IPS-20b (cell line): ENCODE data around the gene TEX48.

ENCODE experiments used
- H3K27ac ChIP-seq: one replicate; pipeline ENCODE4 v1.5.1; 2013; ENCODE audit warnings: low read length
- H3K27me3 ChIP-seq: 2 replicates; pipeline ENCODE4 v1.6.1; 2013; ENCODE audit warnings: mild to moderate bottlenecking, low read length, inconsistent platforms; ENCODE audit not compliant: insufficient read depth
- H3K36me3 ChIP-seq: 2 replicates; pipeline ENCODE4 v1.6.1; 2013; ENCODE audit warnings: low read depth, mild to moderate bottlenecking, inconsistent platforms, low read length, moderate library complexity; ENCODE audit not compliant: insufficient read depth
- H3K4me1 ChIP-seq: 2 replicates; pipeline ENCODE4 v1.6.1; 2013; ENCODE audit warnings: mild to moderate bottlenecking, control low read depth, inconsistent platforms, low read length, moderate library complexity; ENCODE audit not compliant: insufficient read depth
- H3K4me3 ChIP-seq: 2 replicates; pipeline ENCODE4 v1.5.1; 2013; ENCODE audit warnings: mild to moderate bottlenecking, low read length, inconsistent platforms
- H3K9ac ChIP-seq: 2 replicates; pipeline ENCODE4 v1.6.1; 2013; ENCODE audit warnings: low read depth, mild to moderate bottlenecking, inconsistent platforms, low read length, moderate library complexity
- H3K9me3 ChIP-seq: 2 replicates; pipeline ENCODE4 v1.6.1; 2013; ENCODE audit warnings: mild to moderate bottlenecking, low read depth, low read length, inconsistent platforms; ENCODE audit not compliant: insufficient read depth

TEX48 gene

GRCh38 chr9:114678130-114678529 is 3.9 kb downstream of the TEX48 start:
- Histone ChIP-seq H3K9me3 (no peaks in the 10 kb centered on the region), H3K27ac (no peak overlapping the region), H3K4me1 (peaks cover 5% of the 10 kb centered on the region; the same call in 1 of the 2 replicates), H3K36me3 (no peaks in the 10 kb centered on the region), H3K4me3 (no peak overlapping the region), H3K9ac (no peak overlapping the region), H3K27me3 (no peaks in the 10 kb centered on the region)

- Histone ChIP-seq H3K4me3 (no peak overlapping the region), H3K36me3 (no peaks in the 10 kb centered on the region), H3K4me1 (peaks cover 5% of the 10 kb centered on the region; the same call in 1 of the 2 replicates), H3K27me3 (no peaks in the 10 kb centered on the region), H3K27ac (no peak overlapping the region), H3K9ac (no peak overlapping the region), H3K9me3 (no peaks in the 10 kb centered on the region)
These were observed 4.6 kb downstream of the TEX48 start for GRCh38 chr9:114677418-114677817.

- Histone ChIP-seq H3K27ac (no peak overlapping the region), H3K4me3 (no peak overlapping the region), H3K27me3 (no peaks in the 10 kb centered on the region), H3K36me3 (no peaks in the 10 kb centered on the region), H3K9ac (no peak overlapping the region), H3K9me3 (no peaks in the 10 kb centered on the region; the same call in 1 of the 2 replicates), H3K4me1 (peaks cover 5% of the 10 kb centered on the region; the same call in 1 of the 2 replicates)
These were observed 5.1 kb downstream of the TEX48 start for GRCh38 chr9:114676901-114677300.

- Histone ChIP-seq H3K4me3 (no peak overlapping the region), H3K4me1 (peaks cover 5% of the 10 kb centered on the region; the same call in 1 of the 2 replicates), H3K36me3 (no peaks in the 10 kb centered on the region), H3K9ac (no peak overlapping the region), H3K27me3 (no peaks in the 10 kb centered on the region), H3K9me3 (no peaks in the 10 kb centered on the region; the same call in 1 of the 2 replicates), H3K27ac (no peak overlapping the region)
These were observed 7.0 kb downstream of the TEX48 start for GRCh38 chr9:114674798-114675540.

GRCh38 chr9:114674076-114674797 is 7.8 kb downstream of the TEX48 start:
- H3K9ac ChIP-seq = no peak overlapping the region
- no peaks in the 10 kb centered on the region for H3K36me3 ChIP-seq

GRCh38 chr9:114671605-114672004 is 10.4 kb downstream of the TEX48 start:
- H3K9ac ChIP-seq = no peak overlapping the region
- H3K27me3 ChIP-seq = no peaks in the 10 kb centered on the region
- H3K4me1 ChIP-seq = peaks cover 5% of the 10 kb centered on the region; the same call in 1 of the 2 replicates
- no peaks in the 10 kb centered on the region for H3K36me3 ChIP-seq
- H3K9me3 ChIP-seq = no peaks in the 10 kb centered on the region; the same call in 1 of the 2 replicates
- no peak overlapping the region for H3K27ac ChIP-seq
- H3K4me3 ChIP-seq = no peak overlapping the region

More at GRCh38 chr9:114674076-114674797, 7.8 kb downstream of the TEX48 start:
- Histone ChIP-seq H3K27ac (no peak overlapping the region), H3K4me1 (peaks cover 5% of the 10 kb centered on the region; the same call in 1 of the 2 replicates), H3K4me3 (no peak overlapping the region), H3K27me3 (no peaks in the 10 kb centered on the region), H3K9me3 (no peaks in the 10 kb centered on the region; the same call in 1 of the 2 replicates)

GRCh38 chr9:114669961-114670360 is 12.0 kb downstream of the TEX48 start:
- Histone ChIP-seq H3K36me3 (no peaks in the 10 kb centered on the region), H3K4me1 (peaks cover 5% of the 10 kb centered on the region; the same call in 1 of the 2 replicates), H3K27ac (no peak overlapping the region), H3K9me3 (no peaks in the 10 kb centered on the region; the same call in 1 of the 2 replicates), H3K4me3 (no peak overlapping the region), H3K27me3 (no peaks in the 10 kb centered on the region), H3K9ac (no peak overlapping the region)

GRCh38 chr9:114668146-114668545 is 13.8 kb downstream of the TEX48 start:
- H3K9ac ChIP-seq = no peak overlapping the region
- no peaks in the 10 kb centered on the region; the same call in 1 of the 2 replicates for H3K9me3 ChIP-seq
- no peak overlapping the region for H3K4me3 ChIP-seq
- no peaks in the 10 kb centered on the region for H3K36me3 ChIP-seq
- H3K4me1 ChIP-seq = no peaks in the 10 kb centered on the region
- no peaks in the 10 kb centered on the region for H3K27me3 ChIP-seq
- H3K27ac ChIP-seq = no peak overlapping the region

GRCh38 chr9:114666851-114667250 is 15.1 kb downstream of the TEX48 start:
- H3K9me3 ChIP-seq = no peaks in the 10 kb centered on the region; the same call in 1 of the 2 replicates
- H3K4me3 ChIP-seq = no peak overlapping the region
- H3K36me3 ChIP-seq = no peaks in the 10 kb centered on the region
- no peak overlapping the region for H3K27ac ChIP-seq
- H3K27me3 ChIP-seq = no peaks in the 10 kb centered on the region
- peaks cover 9% of the 10 kb centered on the region; the same call in 1 of the 2 replicates for H3K4me1 ChIP-seq
- no peak overlapping the region for H3K9ac ChIP-seq

GRCh38 chr9:114666401-114666800 is 15.6 kb downstream of the TEX48 start:
- H3K4me1 ChIP-seq = peaks cover 9% of the 10 kb centered on the region; the same call in 1 of the 2 replicates
- H3K9ac ChIP-seq = no peak overlapping the region
- no peak overlapping the region for H3K4me3 ChIP-seq
- H3K27me3 ChIP-seq = no peaks in the 10 kb centered on the region
- H3K36me3 ChIP-seq = no peaks in the 10 kb centered on the region
- H3K27ac ChIP-seq = no peak overlapping the region
- no peaks in the 10 kb centered on the region for H3K9me3 ChIP-seq

- Histone ChIP-seq H3K36me3 (no peaks in the 10 kb centered on the region), H3K4me1 (peaks cover 9% of the 10 kb centered on the region; the same call in 1 of the 2 replicates), H3K9me3 (no peaks in the 10 kb centered on the region), H3K9ac (no peak overlapping the region), H3K4me3 (no peak overlapping the region), H3K27ac (no peak overlapping the region), H3K27me3 (no peaks in the 10 kb centered on the region)
These were observed 17.8 kb downstream of the TEX48 start for GRCh38 chr9:114664181-114664580.
